ENCODE measurements around the gene ZCCHC12. TPM values are rescaled to one million over a fixed set of nuclear protein-coding genes. Genes with fewer than 3 reads are reported as not detected.
"Not testable (repeated sequence)": the region's sequence is repeated elsewhere in the genome, so short reads cannot be mapped to it uniquely, and the experiment has no call there.

ZCCHC12 gene
- polyA plus RNA-seq (ENCODE audit: low read depth in 6 of 6), result under 1 TPM in 2 of 6 donors, not detected in 4; 0.20 to 0.22 TPM

DNA sequence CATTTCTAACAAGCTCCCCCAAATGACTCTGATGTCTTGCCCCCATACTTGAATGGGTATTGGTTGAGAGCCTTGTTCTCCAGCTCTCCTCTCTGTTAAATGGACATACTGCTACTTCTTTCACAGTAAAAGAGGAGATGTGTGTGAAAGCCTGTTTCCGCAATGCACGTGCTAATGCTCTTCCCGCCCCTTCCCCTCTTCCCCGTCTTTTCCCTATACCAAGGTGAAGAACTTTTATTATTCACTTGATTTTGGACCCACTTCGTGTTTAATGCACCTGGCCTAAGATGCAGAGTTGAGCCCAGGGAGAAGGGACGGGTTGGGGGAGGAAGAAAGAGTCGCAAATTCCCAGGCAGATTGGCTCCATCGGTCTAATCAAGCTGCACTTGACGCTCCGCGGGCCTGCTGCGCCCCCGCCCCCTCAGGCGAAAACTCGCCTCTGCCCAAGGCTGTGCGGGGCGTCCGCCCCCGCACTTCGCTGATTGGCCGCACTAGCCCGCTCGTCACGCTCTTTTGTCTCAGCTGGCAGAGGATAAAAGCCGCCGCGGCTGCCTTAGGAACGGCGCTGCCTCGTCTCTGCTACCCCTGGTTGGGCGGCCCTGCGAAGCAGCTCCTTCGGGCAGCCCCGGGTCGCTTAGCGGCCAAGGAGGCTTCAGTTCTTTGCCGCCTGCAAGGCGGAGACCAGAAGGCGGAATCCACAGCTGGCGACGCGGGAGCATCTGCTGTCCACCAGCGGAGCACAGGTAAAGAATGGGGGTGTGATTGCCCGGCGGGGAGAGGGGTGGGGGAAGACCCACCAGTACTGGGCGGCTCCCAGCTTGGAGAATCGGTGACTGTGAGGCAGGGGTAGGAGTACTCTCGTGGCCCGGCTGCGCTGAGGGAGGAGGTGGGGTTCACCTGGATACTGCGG is at the start of gene ZCCHC12:
TSS of gene ZCCHC12 (plus strand) at position 562 of the 910 bp plus-strand sequence. CDS start 1,421 bp downstream, outside the sequence.
- Mint-ChIP-seq H3K27ac (peak within 1 kb of the TSS in 4 of 6 donors; percentile 18 to 81 (median 66)), H3K36me3 (no peaks in the 10 kb centered on the region), H3K4me3 (peak within 1 kb of the TSS; percentile 74 to 91 (median 86)), H3K9me3 (peaks cover 0 to 5% (median 2%) of the 10 kb centered on the region in 7 donors), H3K27me3 (peaks cover 33 to 50% (median 43%) of the 10 kb centered on the region in 3 donors), H3K4me1 (peaks cover 22 to 32% (median 28%) of the 10 kb centered on the region in 3 donors)
- DNase-seq (peak; percentile 52), ATAC-seq (ENCODE audit: low read depth in 2 of 2) (peak; percentile 93 to 94)

DNA sequence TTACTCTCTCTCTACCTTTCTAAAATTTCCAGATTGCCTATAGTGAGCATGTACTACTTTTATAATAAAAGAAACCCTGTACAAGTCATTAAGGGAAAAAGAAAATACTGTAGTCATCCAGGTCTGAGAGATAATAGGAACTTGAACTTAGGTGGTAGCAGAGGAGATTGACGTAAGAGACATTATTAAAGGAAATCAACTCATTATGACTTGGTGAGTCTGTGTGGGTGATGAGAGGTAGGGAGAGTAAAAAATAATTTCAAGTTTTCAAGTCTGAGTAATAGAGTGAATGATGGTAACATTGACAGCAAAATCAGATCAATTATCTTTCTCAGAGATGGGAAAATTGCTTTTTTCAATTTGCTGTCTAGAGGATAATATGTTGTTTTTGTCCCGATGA is 44.0 kb upstream of the ZCCHC12 start:
- DNase-seq, result no peak
- ATAC-seq (ENCODE audit: low read depth in 2 of 2), result no peak
- no peaks in the 10 kb centered on the region for H3K27me3 Mint-ChIP-seq
- H3K4me1 Mint-ChIP-seq, result peaks cover 0 to 11% (median 0%) of the 10 kb centered on the region in 3 donors
- peak overlapping the region in 1 of 6 donors; percentile 10 for H3K27ac Mint-ChIP-seq
- no peaks in the 10 kb centered on the region for H3K36me3 Mint-ChIP-seq
- H3K4me3 Mint-ChIP-seq, result no peak overlapping the region
- H3K9me3 Mint-ChIP-seq, result no peaks in the 10 kb centered on the region

DNA sequence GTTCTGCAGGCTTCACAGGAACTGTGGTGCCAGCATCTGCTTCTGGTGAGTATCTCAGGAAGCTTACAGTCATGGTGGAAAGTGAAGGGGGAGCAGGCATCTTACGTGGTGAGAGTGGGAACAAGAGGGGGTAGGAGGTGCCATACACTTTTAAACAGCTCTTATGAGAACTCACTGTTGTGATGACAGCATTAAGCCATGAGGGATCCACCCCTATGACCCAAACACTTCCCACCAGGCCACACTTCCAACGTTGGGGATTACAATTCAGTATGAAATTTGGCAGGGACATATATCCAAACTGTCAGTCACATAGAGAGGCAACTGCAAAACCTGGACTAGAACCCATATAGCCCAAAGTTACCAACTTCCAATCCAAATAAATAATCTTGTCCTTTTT is 43.1 kb upstream of the ZCCHC12 start:
- DNase-seq (no peak), ATAC-seq (ENCODE audit: low read depth in 2 of 2) (no peak)
- H3K27me3 Mint-ChIP-seq, result no peaks in the 10 kb centered on the region
- H3K4me1 Mint-ChIP-seq, result peaks cover 0 to 4% (median 0%) of the 10 kb centered on the region in 3 donors
- peak overlapping the region in 1 of 6 donors; percentile 44 for H3K27ac Mint-ChIP-seq
- H3K4me3 Mint-ChIP-seq, result no peak overlapping the region
- no peaks in the 10 kb centered on the region for H3K9me3 Mint-ChIP-seq
- H3K36me3 Mint-ChIP-seq, result no peaks in the 10 kb centered on the region

DNA sequence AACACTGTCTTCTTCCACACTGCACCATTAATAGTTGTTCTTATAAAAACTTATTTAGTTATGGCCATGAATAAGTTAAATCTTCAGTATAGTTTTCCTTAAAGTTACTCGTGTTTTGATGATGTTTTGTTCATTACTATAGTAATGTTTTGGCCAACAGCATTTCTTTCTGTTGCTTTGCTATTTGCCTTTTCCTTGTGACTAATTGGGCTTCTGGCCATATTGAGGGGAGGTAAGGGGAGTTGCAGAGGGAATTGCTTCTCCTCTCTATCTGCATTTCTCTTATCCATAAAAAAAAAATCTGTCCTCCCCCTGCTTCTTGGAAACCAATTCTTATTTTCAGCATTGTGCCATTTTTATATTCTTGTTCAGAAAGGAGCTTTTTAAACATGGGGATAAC is 42.7 kb upstream of the ZCCHC12 start:
- Mint-ChIP-seq H3K4me1 (peaks cover 0 to under 1% (median 0%) of the 10 kb centered on the region in 3 donors), H3K27me3 (no peaks in the 10 kb centered on the region), H3K27ac (no peak overlapping the region), H3K36me3 (no peaks in the 10 kb centered on the region), H3K4me3 (no peak overlapping the region), H3K9me3 (no peaks in the 10 kb centered on the region)
- no peak for ATAC-seq (ENCODE audit: low read depth in 2 of 2)
- DNase-seq, result no peak

DNA sequence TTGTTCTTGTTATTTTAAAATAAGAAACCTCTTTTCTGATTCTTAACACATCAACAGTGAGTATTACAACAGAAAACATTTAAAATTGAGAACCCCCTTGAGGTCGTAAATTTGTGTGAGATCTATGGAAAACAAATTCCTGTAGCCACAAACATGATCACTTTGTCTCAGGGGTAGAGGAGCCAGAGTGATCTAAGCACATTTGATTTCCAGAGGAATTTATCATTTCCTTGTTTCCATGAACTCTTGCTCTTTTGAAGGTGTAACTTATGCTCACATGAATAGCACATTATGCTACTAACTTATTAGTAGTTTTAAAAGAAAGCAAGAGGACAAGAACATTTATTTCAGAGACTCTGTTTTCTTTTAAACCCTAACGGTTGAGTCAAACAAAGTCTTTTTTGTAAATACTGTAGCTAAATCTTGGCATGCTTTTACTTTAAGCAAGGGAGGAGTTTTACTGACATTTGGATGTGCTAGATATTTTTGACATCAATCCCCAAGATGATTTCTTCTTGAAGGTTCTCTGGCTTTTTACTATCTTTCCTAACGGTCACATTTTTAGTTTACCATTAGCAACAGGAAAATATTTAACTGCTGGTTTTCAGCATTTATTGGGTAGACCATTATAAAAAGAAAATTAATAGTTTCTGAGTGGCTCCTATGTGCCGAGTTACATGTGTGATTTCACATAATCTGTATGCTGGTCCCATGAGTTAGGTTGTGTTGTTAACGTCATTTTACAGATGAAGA is 27.9 kb upstream of the ZCCHC12 start:
- Mint-ChIP-seq H3K4me3 (no peak overlapping the region), H3K27ac (no peak overlapping the region), H3K9me3 (peaks cover 0 to 2% (median 0%) of the 10 kb centered on the region in 7 donors), H3K27me3 (no peaks in the 10 kb centered on the region), H3K36me3 (no peaks in the 10 kb centered on the region), H3K4me1 (no peaks in the 10 kb centered on the region)
- no peak for DNase-seq
- no peak for ATAC-seq (ENCODE audit: low read depth in 2 of 2)

DNA sequence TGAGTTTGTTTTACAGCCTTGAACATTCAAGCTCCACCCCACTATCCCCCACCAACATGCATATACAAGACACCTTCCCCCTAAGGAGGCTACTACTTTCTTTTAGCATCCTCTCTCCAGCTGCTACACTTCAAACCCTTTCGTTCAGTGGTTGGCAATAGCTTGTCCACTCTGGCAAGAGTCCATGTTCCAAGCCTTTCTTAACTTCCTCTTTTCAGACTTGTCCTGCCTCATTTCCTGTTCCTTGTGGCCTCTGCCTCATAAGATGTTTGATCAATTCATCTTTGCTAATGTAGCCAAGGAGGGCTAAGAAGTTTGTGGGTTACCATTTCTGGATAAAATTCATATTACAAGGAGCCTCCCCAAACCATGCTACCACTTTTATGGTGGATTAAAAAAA is 20.8 kb upstream of the ZCCHC12 start:
- Mint-ChIP-seq H3K4me3 (no peak overlapping the region), H3K27ac (no peak overlapping the region), H3K27me3 (peaks cover 0 to 9% (median 0%) of the 10 kb centered on the region in 3 donors), H3K4me1 (peaks cover 0 to 8% (median 0%) of the 10 kb centered on the region in 3 donors), H3K36me3 (no peaks in the 10 kb centered on the region), H3K9me3 (peaks cover 0 to 2% (median 0%) of the 10 kb centered on the region in 7 donors)
- no peak for DNase-seq
- ATAC-seq (ENCODE audit: low read depth in 2 of 2), result no peak

DNA sequence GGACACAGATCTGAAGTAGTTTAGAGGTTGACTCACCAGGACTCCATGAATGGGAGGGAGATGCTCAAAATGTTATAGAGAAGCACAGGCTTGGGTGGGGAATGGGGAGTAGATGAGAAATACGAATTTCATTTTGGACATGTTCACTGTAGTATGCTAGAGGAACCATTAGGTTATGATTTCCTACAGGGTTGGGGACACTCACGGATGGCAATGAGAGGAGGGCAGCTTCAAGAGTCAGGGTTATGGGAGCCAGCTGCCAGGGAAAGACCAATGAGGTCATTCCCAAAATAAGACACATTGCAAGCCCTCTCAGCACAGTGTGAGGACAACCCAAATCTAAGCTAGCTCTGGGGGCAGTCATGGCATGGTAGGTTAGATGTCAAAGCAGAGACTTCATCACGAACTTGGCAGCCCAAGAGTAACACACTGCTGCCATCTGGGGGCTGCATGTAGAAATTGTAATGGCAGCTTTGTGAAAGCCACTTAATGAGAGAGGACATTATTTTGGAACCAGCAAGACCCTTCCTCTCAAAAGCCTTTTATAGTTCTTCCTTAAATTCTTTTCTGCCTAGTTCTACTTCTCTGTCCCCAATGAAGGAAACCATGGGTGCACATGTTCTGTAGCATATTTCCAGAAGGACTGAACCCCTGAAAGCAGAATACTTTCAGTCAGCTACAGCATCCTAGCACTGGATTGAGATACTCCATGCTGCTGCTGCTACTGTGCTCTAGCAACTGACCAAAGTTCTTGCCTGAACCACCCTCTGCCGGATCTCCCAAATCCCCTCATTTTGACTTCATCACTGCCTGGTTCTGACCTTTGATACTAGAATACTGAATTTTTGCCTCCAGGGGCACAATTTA is 16.2 kb upstream of the ZCCHC12 start:
- Mint-ChIP-seq H3K9me3 (no peaks in the 10 kb centered on the region), H3K4me3 (no peak overlapping the region), H3K4me1 (peaks cover 0 to 8% (median 0%) of the 10 kb centered on the region in 3 donors), H3K27ac (peak overlapping the region in 1 of 6 donors; percentile 79), H3K36me3 (no peaks in the 10 kb centered on the region), H3K27me3 (peaks cover 0 to 9% (median 0%) of the 10 kb centered on the region in 3 donors)
- peak; percentile 40 for DNase-seq
- peak; percentile 65 to 71 for ATAC-seq (ENCODE audit: low read depth in 2 of 2)

DNA sequence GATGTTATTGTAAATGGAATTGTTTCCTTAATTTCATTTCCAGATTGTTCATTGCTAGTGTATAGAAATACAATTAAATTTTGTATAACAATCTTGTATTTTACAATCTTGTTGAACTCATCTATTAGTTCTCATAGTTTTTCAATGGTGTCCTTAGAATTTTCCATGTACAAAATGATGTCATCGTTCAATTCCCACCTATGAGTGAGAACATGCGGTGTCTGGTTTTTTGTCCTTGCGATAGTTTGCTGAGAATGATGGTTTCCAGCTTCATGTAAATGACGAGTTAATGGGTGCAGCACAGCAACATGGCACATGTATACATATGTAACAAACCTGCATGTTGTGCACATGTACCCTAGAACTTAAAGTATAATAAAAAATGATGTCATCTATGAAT is 6.4 kb upstream of the ZCCHC12 start:
- not testable (repeated sequence) for H3K27me3 Mint-ChIP-seq; H3K4me3 Mint-ChIP-seq; H3K4me1 Mint-ChIP-seq; H3K27ac Mint-ChIP-seq; H3K9me3 Mint-ChIP-seq; H3K36me3 Mint-ChIP-seq; ATAC-seq (ENCODE audit: low read depth in 2 of 2); DNase-seq

DNA sequence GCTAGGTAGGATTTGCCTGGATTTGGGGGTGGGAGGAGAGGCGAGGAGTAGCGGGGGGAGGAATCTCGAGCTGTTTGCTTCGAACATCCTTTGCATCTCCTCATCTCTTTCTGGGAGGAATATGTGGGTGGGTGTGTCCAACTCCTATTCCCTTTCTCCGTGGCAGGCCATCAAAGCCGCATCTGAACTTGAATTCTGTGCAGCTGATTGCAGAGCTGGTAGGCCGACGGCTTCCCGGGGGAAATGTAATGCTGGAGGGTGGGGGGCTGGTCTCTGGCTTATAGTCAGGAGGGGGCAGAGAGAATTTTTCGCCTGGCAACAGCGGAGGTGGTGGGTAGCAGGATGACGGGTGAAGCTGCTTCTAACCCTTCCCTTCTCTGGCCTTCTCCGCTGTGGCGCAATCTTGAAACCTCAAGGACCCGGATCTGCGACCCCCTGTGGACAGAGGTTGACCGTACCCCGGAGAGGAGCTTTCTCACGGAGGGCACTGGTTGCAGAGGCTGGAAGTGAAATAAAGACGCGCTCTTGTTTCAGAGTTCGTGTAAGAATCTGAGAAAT is 628 bp downstream of the ZCCHC12 start:
- Mint-ChIP-seq H3K9me3 (peaks cover 0 to 9% (median 2%) of the 10 kb centered on the region in 7 donors), H3K27ac (peak overlapping the region in 2 of 6 donors; percentile 56 to 75), H3K27me3 (peaks cover 34 to 57% (median 50%) of the 10 kb centered on the region in 3 donors), H3K4me3 (peak overlapping the region; percentile 74 to 91 (median 86)), H3K36me3 (no peaks in the 10 kb centered on the region), H3K4me1 (peaks cover 22 to 32% (median 28%) of the 10 kb centered on the region in 3 donors)
- ATAC-seq (ENCODE audit: low read depth in 2 of 2), result no peak
- DNase-seq, result no peak

DNA sequence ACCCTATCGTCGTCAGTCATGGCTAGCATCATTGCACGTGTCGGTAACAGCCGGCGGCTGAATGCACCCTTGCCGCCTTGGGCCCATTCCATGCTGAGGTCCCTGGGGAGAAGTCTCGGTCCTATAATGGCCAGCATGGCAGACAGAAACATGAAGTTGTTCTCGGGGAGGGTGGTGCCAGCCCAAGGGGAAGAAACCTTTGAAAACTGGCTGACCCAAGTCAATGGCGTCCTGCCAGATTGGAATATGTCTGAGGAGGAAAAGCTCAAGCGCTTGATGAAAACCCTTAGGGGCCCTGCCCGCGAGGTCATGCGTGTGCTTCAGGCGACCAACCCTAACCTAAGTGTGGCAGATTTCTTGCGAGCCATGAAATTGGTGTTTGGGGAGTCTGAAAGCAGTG is 1.6 kb downstream of the ZCCHC12 start:
- Mint-ChIP-seq H3K9me3 (peaks cover 0 to 14% (median 2%) of the 10 kb centered on the region in 7 donors), H3K27ac (no peak overlapping the region), H3K4me1 (peaks cover 22 to 32% (median 28%) of the 10 kb centered on the region in 3 donors), H3K36me3 (no peaks in the 10 kb centered on the region), H3K27me3 (peaks cover 39 to 64% (median 57%) of the 10 kb centered on the region in 3 donors), H3K4me3 (peak overlapping the region; percentile 30 to 89 (median 70))
- DNase-seq (no peak), ATAC-seq (ENCODE audit: low read depth in 2 of 2) (no peak)

DNA sequence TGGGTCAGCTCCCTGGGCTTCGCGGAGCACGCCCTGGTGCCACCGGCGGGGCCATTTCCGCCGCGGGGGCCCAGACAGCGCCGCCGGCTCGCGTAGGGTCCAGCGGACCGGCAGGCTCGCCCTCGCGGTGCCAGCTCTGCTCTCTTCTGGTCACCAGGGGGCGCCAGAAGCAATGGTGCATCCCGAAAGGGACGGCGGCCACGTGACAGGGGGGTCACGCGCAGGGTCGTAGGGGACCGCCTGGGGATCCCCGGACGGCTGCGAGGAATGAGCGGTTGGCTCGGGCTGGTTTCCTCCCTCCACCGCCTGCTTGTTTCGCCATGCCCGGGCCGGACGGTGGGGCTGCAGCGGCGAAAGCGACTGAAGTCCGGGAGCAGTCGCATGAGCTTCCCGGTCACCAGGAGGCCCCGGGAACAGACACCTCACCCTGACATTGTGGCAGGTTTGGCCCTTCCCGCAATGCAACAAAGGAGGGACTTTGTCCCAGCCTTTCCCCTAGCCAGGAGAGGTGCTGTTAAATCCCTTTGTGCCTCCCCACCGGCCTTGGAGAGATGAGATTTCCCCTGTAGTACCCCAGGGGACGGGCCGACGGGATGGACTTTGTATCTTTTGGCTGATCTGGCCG is 15.8 kb downstream of the ZCCHC12 start:
- Mint-ChIP-seq H3K4me1 (no peaks in the 10 kb centered on the region), H3K4me3 (peak overlapping the region; percentile 33 to 73 (median 54)), H3K27ac (no peak overlapping the region), H3K9me3 (no peaks in the 10 kb centered on the region), H3K27me3 (peaks cover 0 to 4% (median 4%) of the 10 kb centered on the region in 3 donors), H3K36me3 (no peaks in the 10 kb centered on the region)
- DNase-seq (peak; percentile 56), ATAC-seq (ENCODE audit: low read depth in 2 of 2) (peak; percentile 76 to 77)

DNA sequence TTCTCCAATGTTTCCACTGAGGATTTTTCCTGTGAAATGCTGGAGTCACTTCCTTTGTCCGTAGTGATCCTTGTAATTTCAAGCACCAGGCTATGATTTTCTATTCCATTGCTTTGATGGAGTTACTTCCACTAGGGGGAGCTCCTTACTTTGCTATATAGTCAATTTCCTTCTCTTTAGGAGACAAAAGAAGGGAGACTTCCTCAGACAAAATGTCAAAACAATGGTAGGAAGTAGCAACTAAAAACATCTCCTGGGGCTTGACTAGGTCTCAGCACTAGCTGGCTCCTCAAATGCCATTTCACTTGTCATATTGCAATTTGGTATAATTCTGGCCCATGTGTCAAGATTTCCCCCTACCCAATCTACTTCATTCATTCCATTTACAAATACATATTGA is 24.1 kb downstream of the ZCCHC12 start:
- Mint-ChIP-seq H3K4me3 (no peak overlapping the region), H3K9me3 (no peaks in the 10 kb centered on the region), H3K36me3 (no peaks in the 10 kb centered on the region), H3K27ac (no peak overlapping the region), H3K4me1 (no peaks in the 10 kb centered on the region), H3K27me3 (peaks cover 0 to 4% (median 0%) of the 10 kb centered on the region in 3 donors)
- DNase-seq (peak; percentile 39), ATAC-seq (ENCODE audit: low read depth in 2 of 2) (peak in 1 of 2 donors; percentile 35)
